DLD1 (cell line): ENCODE results near the gene PDP2.

ENCODE experiments used
- in situ Hi-C: cut with HindIII; loops from 2 replicates; pipeline ENCODE4 v1.10.0; 2017; ENCODE audit warnings: low sequenced_read_pairs

Gene PDP2

DNA sequence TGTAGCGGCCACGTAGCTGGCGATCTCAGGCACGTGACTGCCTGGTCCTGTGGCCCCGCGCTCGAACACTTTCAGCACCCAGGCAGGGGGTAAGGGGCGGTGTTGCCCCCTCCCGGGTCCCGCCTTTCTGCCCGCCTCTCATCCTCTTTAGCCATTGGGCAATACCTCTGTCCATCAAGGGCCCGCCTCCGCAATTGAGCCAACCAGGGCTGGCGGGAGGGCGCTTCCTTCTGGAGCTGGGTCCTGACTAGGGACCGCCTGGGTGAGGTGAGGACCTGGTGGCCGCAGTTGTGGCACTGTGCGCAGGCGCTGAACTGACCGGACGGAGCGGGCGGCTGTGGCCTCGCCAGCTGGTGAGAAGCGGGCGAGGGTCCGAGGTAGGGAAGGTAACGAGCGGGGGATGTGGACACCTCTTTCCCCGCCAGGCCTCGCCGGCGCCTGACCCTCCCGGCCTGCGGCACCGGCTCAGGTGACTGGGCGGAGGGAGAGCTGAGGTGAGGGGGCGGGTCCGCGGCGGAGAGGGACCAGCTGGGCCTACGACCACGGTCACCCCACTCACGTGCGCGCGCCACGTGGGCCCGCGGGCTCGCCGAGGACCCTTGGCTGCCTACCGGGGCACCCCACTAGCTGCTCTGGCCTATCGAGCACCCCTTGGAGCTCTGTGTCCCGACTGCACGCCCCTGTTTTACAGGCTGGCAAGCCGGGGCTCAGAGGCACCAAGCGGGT lies at the start of gene PDP2:
TSS of gene PDP2 (plus strand) at position 228 of the 726 bp plus-strand sequence. CDS start 3,770 bp downstream, outside the sequence.
- in situ Hi-C loops = no loop called here

DNA sequence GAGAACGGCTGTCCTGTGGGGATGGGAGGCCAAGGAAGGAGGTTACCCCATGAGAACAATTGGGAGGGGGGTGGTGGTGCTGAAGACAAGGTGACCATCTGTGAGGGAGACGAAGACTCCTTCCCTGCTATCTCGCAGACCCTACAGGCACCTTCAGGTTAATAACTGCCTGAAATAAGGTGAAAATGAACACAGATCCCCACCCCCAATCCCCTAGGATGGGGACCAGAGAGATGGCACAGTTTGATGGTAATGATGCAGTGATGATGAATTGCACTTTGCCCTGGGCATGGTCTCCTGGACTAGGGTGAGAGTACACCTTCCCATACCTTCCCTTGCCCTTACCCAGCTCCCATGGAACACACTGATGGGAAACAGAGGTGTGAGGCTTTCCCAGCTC lies 48.1 kb upstream of the PDP2 start:
- in situ Hi-C loops = no loop called here

GRCh38 chr16:66832661-66833305 lies 47.5 kb upstream of the PDP2 start:
- in situ Hi-C loops = no loop called here

- in situ Hi-C loops = no loop called here
These were observed 45.6 kb upstream of the PDP2 start for GRCh38 chr16:66834746-66835145.

DNA sequence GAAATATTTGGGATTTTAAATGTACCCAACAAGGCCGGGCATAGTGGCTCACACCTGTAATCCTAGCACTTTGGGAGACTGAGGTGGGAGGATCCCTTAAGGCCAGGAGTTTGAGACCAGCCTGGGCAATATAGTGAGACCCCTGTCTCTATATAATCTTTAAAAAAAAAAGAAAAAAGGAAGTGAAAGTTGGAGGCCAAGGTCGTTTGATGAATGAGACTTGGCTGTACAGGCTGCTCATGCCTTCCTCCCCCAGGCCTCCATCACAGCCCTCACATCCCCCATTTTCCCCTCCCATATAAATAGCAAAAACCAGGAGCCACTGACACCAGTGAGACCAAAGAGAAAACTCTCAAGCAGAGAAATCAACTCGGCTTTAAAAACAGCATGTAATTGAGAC lies 39.4 kb upstream of the PDP2 start:
- in situ Hi-C loops = no loop called here

DNA sequence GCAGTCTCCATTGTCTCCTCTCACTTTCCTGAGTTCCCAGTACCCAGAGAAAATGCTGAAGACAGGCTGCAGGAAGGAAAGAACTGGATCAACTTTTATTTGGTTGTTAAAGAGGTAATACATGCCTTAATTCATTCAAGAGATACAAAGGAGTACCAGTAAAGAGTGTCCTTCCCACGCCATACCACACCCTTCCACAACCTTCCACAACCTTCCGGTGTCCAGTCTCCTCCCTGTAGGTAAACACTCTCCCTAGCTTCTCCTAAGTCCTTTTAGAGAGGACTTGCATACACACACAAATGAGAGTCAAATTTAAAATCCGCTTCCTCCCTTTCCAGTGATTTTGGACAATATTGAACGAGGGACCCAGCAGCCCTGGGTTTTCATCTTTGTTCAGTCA lies 38.9 kb upstream of the PDP2 start:
- in situ Hi-C loops = no loop called here

GRCh38 chr16:66842765-66843164 lies 37.5 kb upstream of the PDP2 start:
- in situ Hi-C loops = no loop called here

- in situ Hi-C loops = no loop called here
These were observed 37.1 kb upstream of the PDP2 start for GRCh38 chr16:66843191-66843590.

- in situ Hi-C loops = no loop called here
These were observed 36.3 kb upstream of the PDP2 start for GRCh38 chr16:66844009-66844341.

DNA sequence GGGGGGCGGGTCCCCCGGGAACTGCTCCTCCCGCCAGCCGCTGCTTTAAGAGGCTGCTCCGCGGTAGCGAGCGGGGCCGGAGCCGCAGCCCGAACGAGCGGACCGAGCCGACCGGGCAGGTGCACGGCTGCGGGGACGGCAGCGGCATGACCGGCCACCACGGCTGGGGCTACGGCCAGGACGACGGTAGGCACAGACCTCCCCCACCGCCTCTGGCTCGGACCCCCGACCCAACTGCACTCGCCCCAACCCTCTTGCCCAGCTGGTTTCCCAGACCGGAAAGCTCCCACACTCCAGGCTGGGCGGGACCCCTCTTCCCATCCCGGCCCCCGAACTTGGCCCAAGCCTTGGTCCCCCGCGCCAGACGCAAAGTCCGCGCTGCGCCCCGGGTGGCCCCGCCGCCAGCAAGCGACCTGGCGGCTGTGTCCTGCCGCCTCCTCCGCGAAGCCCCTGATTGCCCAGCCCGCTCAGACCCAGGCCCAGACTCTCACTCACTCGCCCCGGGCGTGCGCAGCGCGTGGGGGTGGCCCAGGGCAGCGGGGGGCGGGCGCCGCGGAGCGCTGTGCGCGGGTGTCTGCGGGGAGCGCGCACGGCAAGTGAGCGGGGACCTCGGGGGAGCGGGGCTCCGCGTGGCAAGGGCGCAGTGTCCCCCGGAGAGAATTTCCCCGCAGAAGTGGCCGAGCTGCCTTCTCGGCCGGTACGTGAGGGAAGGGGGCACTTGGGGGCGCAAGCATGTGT lies 35.8 kb upstream of the PDP2 start, which contains the start of gene CA7:
TSS of gene CA7 (plus strand) at position 73 of the 738 bp plus-strand sequence. CDS start at position 147, 74 bp downstream.
- in situ Hi-C loops = no loop called here

- in situ Hi-C loops = no loop called here
These were observed 35.3 kb upstream of the PDP2 start for GRCh38 chr16:66845080-66845410.

- in situ Hi-C loops = no loop called here
These were observed 34.5 kb upstream of the PDP2 start for GRCh38 chr16:66845791-66846221.

DNA sequence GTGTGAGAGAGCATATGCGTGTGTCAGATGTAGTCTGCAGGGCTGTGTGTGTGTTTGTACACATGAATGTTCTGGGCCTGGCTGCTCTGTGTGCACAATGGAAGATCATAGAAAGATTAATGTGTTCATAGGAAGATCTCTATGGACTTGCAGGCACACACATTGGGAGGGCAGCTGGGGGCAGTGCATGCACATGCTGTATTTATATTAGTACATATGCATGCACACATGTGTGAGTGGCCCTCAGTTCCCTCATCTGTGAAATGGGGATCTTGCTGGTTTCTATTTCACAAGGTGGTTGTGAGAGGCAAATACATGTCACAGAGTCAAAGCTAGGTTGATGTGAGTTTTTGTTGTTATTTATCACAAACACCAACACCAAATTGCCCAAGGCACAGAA lies 34.0 kb upstream of the PDP2 start:
- in situ Hi-C loops = no loop called here

- in situ Hi-C loops = no loop called here
These were observed 33.5 kb upstream of the PDP2 start for GRCh38 chr16:66846831-66847230.

- in situ Hi-C loops = no loop called here
These were observed 32.7 kb upstream of the PDP2 start for GRCh38 chr16:66847533-66848067.

DNA sequence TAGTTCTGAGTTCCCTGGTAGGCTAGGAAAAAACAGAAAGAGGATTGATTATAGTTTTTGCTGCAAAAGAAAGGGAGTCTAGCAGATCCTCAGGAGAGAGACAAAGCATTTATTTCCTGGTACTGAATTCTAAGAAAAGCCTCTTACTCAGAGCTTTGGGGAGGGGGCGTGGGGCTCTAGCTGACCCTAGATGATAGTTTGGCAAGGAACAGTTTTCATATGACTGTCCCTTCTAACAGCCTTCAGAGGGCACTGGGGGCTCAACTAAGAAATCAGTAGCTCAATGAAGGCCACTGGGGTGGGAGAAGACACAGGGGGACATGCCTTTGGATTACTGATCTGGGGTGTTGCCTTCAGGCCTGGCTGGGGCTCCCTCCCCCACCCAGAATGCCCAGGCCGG lies 32.1 kb upstream of the PDP2 start:
- in situ Hi-C loops = no loop called here

DNA sequence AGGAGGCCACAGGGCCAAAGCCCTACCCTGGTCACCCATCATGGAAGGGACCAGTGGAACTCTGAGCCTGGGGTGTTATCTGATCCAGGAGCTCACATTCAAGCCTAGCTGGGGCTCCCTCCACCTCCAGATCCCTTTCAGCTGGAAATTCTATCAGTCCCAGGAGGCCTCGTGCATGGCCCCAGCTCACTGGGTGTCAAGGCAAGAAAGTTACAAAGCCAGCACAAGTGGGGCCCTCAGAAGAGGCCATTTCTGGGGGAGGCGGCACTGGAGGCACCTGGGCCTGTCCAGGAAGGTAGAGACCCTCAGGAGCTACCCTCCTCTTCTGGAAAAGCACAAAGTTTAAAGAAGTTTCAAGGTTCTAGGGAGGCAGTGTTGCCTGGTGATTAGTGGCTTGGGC lies 31.3 kb upstream of the PDP2 start:
- in situ Hi-C loops = no loop called here

DNA sequence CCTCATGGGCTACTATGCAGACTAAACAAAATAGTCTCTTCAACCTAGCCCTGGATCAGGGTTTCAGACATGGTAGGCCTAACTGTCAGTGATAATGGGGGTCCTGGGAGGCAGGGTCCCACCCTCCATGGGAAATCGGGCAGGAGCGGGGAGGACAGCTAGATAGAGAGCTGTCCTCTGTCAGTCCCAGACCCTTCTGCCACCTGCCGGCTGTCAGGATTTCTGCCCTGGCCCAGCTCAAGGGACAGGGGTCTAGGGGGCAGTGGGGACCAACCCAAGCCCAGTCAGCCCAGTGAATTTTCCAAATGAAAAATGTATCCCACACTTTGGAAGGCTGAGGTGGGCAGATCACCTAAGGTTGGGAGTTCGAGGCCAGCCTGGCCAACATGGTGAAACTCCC lies 30.8 kb upstream of the PDP2 start:
- in situ Hi-C loops = no loop called here

GRCh38 chr16:66850115-66850815 lies 30.1 kb upstream of the PDP2 start:
- in situ Hi-C loops = no loop called here

- in situ Hi-C loops = no loop called here
These were observed 28.9 kb upstream of the PDP2 start for GRCh38 chr16:66851166-66851964.
